Ishikawa (cell line): Measurements from ENCODE around the gene MYG1.

ENCODE experiments used
- CEBPB ChIP-seq: IDR thresholded peaks from 2 replicates; pipeline ENCODE4 v1.6.1; 2012
- CREB1 ChIP-seq: IDR thresholded peaks from 2 replicates; pipeline ENCODE4 v1.6.1; 2012; ENCODE audit warnings: low read depth
- EGR1 ChIP-seq: IDR thresholded peaks from 2 replicates; pipeline ENCODE4 v1.6.1; 2012
- EP300 ChIP-seq: IDR thresholded peaks from 2 replicates; pipeline ENCODE4 v1.6.1; 2012; ENCODE audit warnings: borderline replicate concordance
- FOXM1 ChIP-seq: IDR thresholded peaks from 2 replicates; pipeline ENCODE4 v1.6.1; 2012; ENCODE audit warnings: low read depth, borderline replicate concordance
- NFIC ChIP-seq: IDR thresholded peaks from 2 replicates; pipeline ENCODE4 v1.6.1; 2012
- RAD21 ChIP-seq: IDR thresholded peaks from 2 replicates; pipeline ENCODE4 v1.6.1; 2012; ENCODE audit warnings: low read depth
- TAF1 ChIP-seq: IDR thresholded peaks from 2 replicates; pipeline ENCODE4 v1.6.1; 2012; ENCODE audit warnings: low read depth, mild to moderate bottlenecking
- TCF12 ChIP-seq: IDR thresholded peaks from 2 replicates; pipeline ENCODE4 v1.6.1; 2012; ENCODE audit warnings: low read depth
- TEAD4 ChIP-seq: IDR thresholded peaks from 2 replicates; pipeline ENCODE4 v1.6.1; 2012
- YY1 ChIP-seq: IDR thresholded peaks from 2 replicates; pipeline ENCODE4 v1.6.1; 2012; ENCODE audit warnings: low read depth
- ZBTB7A ChIP-seq: IDR thresholded peaks from 2 replicates; pipeline ENCODE4 v1.6.1; 2012; ENCODE audit warnings: low read depth
- TF ChIP-seq, protein P1 (sequence below): IDR thresholded peaks from 2 replicates; pipeline ENCODE4 v1.6.1; 2012
- TF ChIP-seq, protein P2 (sequence below): IDR thresholded peaks from 2 replicates; pipeline ENCODE4 v1.6.1; 2012; ENCODE audit warnings: low read depth, mild to moderate bottlenecking
- TF ChIP-seq, protein P3 (sequence below): IDR thresholded peaks from 2 replicates; pipeline ENCODE4 v1.6.1; 2012

Gene MYG1

DNA sequence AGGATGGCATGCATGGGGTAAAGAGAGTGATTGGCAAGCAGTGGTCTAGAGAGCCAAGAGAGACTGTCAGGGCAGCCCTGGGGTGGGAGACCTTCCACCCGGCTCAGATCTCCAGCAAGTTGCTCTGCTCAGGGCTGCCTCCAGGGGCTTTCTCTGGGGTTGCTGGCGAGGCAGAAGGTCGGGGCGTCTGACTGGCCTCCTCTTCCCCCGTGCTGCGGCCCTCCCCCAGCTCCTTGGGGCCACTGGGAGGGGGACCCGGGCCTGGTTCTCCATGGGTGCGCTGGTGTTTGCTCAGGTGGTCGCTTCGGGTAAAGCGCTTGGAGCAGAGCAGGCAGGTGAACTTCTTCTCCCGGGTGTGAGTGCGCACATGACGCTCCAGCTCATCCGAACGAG, 28.5 kb downstream of the MYG1 start:
- TF ChIP-seq CEBPB (no peak), TCF12 (no peak), ZBTB7A (no peak), EP300 (no peak), TAF1 (no peak), FOXM1 (no peak), CREB1 (no peak), YY1 (no peak), TEAD4 (no peak), NFIC (no peak), RAD21 (no peak), EGR1 (no peak)
- TF ChIP-seq, protein P1, sequence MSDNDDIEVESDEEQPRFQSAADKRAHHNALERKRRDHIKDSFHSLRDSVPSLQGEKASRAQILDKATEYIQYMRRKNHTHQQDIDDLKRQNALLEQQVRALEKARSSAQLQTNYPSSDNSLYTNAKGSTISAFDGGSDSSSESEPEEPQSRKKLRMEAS: no peak
- TF ChIP-seq, protein P2, sequence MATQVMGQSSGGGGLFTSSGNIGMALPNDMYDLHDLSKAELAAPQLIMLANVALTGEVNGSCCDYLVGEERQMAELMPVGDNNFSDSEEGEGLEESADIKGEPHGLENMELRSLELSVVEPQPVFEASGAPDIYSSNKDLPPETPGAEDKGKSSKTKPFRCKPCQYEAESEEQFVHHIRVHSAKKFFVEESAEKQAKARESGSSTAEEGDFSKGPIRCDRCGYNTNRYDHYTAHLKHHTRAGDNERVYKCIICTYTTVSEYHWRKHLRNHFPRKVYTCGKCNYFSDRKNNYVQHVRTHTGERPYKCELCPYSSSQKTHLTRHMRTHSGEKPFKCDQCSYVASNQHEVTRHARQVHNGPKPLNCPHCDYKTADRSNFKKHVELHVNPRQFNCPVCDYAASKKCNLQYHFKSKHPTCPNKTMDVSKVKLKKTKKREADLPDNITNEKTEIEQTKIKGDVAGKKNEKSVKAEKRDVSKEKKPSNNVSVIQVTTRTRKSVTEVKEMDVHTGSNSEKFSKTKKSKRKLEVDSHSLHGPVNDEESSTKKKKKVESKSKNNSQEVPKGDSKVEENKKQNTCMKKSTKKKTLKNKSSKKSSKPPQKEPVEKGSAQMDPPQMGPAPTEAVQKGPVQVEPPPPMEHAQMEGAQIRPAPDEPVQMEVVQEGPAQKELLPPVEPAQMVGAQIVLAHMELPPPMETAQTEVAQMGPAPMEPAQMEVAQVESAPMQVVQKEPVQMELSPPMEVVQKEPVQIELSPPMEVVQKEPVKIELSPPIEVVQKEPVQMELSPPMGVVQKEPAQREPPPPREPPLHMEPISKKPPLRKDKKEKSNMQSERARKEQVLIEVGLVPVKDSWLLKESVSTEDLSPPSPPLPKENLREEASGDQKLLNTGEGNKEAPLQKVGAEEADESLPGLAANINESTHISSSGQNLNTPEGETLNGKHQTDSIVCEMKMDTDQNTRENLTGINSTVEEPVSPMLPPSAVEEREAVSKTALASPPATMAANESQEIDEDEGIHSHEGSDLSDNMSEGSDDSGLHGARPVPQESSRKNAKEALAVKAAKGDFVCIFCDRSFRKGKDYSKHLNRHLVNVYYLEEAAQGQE: no peak
- TF ChIP-seq, protein P3, sequence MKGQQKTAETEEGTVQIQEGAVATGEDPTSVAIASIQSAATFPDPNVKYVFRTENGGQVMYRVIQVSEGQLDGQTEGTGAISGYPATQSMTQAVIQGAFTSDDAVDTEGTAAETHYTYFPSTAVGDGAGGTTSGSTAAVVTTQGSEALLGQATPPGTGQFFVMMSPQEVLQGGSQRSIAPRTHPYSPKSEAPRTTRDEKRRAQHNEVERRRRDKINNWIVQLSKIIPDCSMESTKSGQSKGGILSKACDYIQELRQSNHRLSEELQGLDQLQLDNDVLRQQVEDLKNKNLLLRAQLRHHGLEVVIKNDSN: no peak

DNA sequence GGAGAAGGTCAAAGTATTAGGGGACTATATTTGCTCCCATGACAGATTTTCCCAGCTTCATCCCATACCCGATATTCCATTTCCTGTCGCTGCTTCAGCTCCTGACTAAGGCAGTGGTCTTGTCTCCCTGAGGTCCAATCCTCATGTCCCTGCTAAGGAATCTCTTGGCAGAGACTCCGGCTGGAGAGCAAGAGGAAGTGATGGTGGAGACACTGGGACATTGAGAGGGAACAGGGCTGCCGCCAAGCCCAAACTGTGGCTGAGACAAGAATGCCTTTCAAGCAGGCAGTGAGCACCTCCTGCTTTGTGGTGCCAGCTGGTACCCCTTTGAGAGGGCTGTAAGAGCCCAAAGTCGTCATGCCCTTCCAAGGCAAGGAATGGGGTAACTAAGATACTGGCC, 31.2 kb downstream of the MYG1 start:
- no peak for TF ChIP-seq EP300
- TF ChIP-seq, protein P1: no peak
- TF ChIP-seq EGR1: no peak
- TF ChIP-seq TAF1: no peak
- TF ChIP-seq CEBPB: no peak
- no peak for TF ChIP-seq NFIC
- TF ChIP-seq, protein P3: no peak
- TF ChIP-seq, protein P2: no peak
- no peak for TF ChIP-seq YY1
- no peak for TF ChIP-seq TEAD4

DNA sequence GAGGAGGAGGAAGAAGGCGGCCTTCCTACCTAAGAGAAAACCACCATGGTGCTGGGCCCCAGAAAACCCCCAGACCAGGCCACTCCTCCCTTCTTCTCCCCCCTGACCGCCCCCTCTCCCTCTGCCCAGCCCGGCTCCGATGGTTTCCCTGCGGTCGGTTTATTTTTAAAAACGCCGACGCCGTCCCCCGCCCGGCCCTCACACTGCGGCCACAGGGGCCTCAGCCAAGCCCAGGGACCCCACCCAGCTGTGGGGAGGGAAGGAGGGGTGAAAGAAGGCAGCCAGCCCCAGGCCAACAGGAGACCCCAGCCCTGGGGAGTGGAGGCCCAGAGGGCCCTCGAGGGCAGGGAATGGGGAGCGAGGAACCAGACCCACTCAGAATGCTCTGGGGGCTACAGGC, 33.2 kb downstream of the MYG1 start:
- no peak for TF ChIP-seq YY1
- no peak for TF ChIP-seq ZBTB7A
- no peak for TF ChIP-seq TCF12
- TF ChIP-seq, protein P1: no peak
- no peak for TF ChIP-seq CREB1
- no peak for TF ChIP-seq CEBPB
- no peak for TF ChIP-seq FOXM1
- TF ChIP-seq TEAD4: no peak
- TF ChIP-seq, protein P2: no peak
- TF ChIP-seq RAD21: no peak
- no peak for TF ChIP-seq TAF1
- TF ChIP-seq EP300: no peak
- TF ChIP-seq, protein P3: no peak
- TF ChIP-seq NFIC: no peak
- TF ChIP-seq EGR1: no peak

DNA sequence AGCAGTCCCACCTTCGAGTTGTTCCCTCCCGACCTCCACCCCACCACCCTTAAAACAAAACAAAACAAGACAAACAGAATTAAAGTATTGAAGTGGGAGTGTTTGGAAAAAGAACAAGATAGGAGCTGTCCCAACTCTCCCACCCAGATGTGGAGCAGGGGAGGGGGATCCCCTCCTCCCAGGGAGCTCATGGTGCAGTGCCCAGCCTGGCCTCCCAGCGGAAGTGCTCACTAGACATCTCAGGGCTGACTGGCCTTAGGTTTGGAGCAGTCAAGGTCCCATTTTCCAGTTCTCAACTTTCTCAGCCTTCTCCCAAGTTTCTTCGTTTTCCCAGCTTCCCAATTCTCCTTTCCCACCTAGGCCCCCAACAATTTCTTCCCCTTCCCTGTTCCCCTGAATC, 33.8 kb downstream of the MYG1 start:
- TF ChIP-seq, protein P2: no peak
- TF ChIP-seq TEAD4 (no peak), TAF1 (no peak), FOXM1 (no peak), EP300 (no peak), CREB1 (no peak), NFIC (no peak), TCF12 (no peak), CEBPB (no peak), EGR1 (no peak), YY1 (no peak)
- TF ChIP-seq, protein P1: no peak
